Memory B cell (primary cell): Measurements from ENCODE around the gene ZFR.
"Not testable (repeated sequence)": the region's sequence is repeated elsewhere in the genome, so short reads cannot be mapped to it uniquely, and the experiment has no call there.

Source experiments
- ATAC-seq: fragments of 150-1000 bp; cut with Tn5 transposase; 2 replicates; pipeline ENCODE4 v1.10.0; 2021; ENCODE audit warnings: low read depth, mild to moderate bottlenecking, moderate library complexity
- DNase-seq, 2 donors: peaks; one replicate each; pipeline ENCODE4 v3.0.0; 2022; ENCODE audit warnings: low spot score in 2 of 2
- H3K27ac Mint-ChIP-seq: one replicate; pipeline ENCODE4 v1.8.0; 2022; ENCODE audit warnings: mild to moderate bottlenecking, moderate library complexity, mixed read lengths
- H3K27me3 Mint-ChIP-seq: one replicate; pipeline ENCODE4 v1.8.0; 2022; ENCODE audit warnings: mixed read lengths
- H3K36me3 Mint-ChIP-seq: one replicate; pipeline ENCODE4 v1.8.0; 2022; ENCODE audit warnings: mild to moderate bottlenecking, mixed read lengths
- H3K4me1 Mint-ChIP-seq: one replicate; pipeline ENCODE4 v1.8.0; 2022; ENCODE audit warnings: mixed read lengths
- H3K4me3 Mint-ChIP-seq: one replicate; pipeline ENCODE4 v1.8.0; 2022; ENCODE audit warnings: mild to moderate bottlenecking, moderate library complexity, mixed read lengths
- H3K9me3 Mint-ChIP-seq: one replicate; pipeline ENCODE4 v1.8.0; 2022; ENCODE audit warnings: mixed read lengths

ZFR gene

GRCh38 chr5:32325062-32325461, 119.5 kb downstream of the ZFR start:
- no peak for DNase-seq
- peaks cover 3% of the 10 kb centered on the region for H3K4me1 Mint-ChIP-seq
- H3K27ac Mint-ChIP-seq, result no peak overlapping the region
- ATAC-seq, result no peak
- H3K36me3 Mint-ChIP-seq, result peaks cover 4% of the 10 kb centered on the region
- H3K27me3 Mint-ChIP-seq, result no peaks in the 10 kb centered on the region
- H3K4me3 Mint-ChIP-seq, result no peak overlapping the region
- H3K9me3 Mint-ChIP-seq, result peaks cover 5% of the 10 kb centered on the region

GRCh38 chr5:32323741-32324140, 120.8 kb downstream of the ZFR start:
- Mint-ChIP-seq H3K9me3 (peaks cover 5% of the 10 kb centered on the region), H3K36me3 (peaks cover 4% of the 10 kb centered on the region), H3K4me1 (no peaks in the 10 kb centered on the region), H3K4me3 (no peak overlapping the region), H3K27ac (no peak overlapping the region), H3K27me3 (no peaks in the 10 kb centered on the region)
- DNase-seq, result no peak
- no peak for ATAC-seq

GRCh38 chr5:32322882-32323281, 121.7 kb downstream of the ZFR start:
- Mint-ChIP-seq H3K27me3 (no peaks in the 10 kb centered on the region), H3K9me3 (peaks cover 5% of the 10 kb centered on the region), H3K36me3 (peaks cover 4% of the 10 kb centered on the region), H3K4me3 (no peak overlapping the region), H3K4me1 (no peaks in the 10 kb centered on the region), H3K27ac (no peak overlapping the region)
- no peak for ATAC-seq
- DNase-seq, result no peak

- not testable (repeated sequence) for H3K4me1 Mint-ChIP-seq, H3K27me3 Mint-ChIP-seq, DNase-seq, H3K4me3 Mint-ChIP-seq, H3K27ac Mint-ChIP-seq, H3K9me3 Mint-ChIP-seq, H3K36me3 Mint-ChIP-seq
- ATAC-seq, result peak; percentile 65
Observed at GRCh38 chr5:32321787-32322186, 122.8 kb downstream of the ZFR start.

GRCh38 chr5:32320576-32320975, 124.0 kb downstream of the ZFR start:
- no peak overlapping the region for H3K4me3 Mint-ChIP-seq
- no peak overlapping the region for H3K27ac Mint-ChIP-seq
- H3K27me3 Mint-ChIP-seq, result no peaks in the 10 kb centered on the region
- no peaks in the 10 kb centered on the region for H3K4me1 Mint-ChIP-seq
- ATAC-seq (no peak), DNase-seq (no peak)
- H3K36me3 Mint-ChIP-seq, result peaks cover 4% of the 10 kb centered on the region
- peaks cover 5% of the 10 kb centered on the region for H3K9me3 Mint-ChIP-seq

- H3K36me3 Mint-ChIP-seq, result peaks cover 4% of the 10 kb centered on the region
- no peak overlapping the region for H3K27ac Mint-ChIP-seq
- no peaks in the 10 kb centered on the region for H3K27me3 Mint-ChIP-seq
Observed at GRCh38 chr5:32319926-32320543, 124.5 kb downstream of the ZFR start.

GRCh38 chr5:32319392-32319791, 125.1 kb downstream of the ZFR start:
- H3K4me1 Mint-ChIP-seq, result no peaks in the 10 kb centered on the region
- no peaks in the 10 kb centered on the region for H3K27me3 Mint-ChIP-seq
- H3K27ac Mint-ChIP-seq, result no peak overlapping the region
- peaks cover 4% of the 10 kb centered on the region for H3K36me3 Mint-ChIP-seq
- DNase-seq (no peak), ATAC-seq (no peak)
- H3K9me3 Mint-ChIP-seq, result peaks cover 5% of the 10 kb centered on the region
- no peak overlapping the region for H3K4me3 Mint-ChIP-seq

More at GRCh38 chr5:32319926-32320543, 124.5 kb downstream of the ZFR start:
- ATAC-seq, result no peak
- H3K9me3 Mint-ChIP-seq, result peaks cover 5% of the 10 kb centered on the region
- H3K4me1 Mint-ChIP-seq, result no peaks in the 10 kb centered on the region
- DNase-seq, result no peak
- H3K4me3 Mint-ChIP-seq, result no peak overlapping the region

GRCh38 chr5:32317041-32317440, 127.5 kb downstream of the ZFR start:
- ATAC-seq (no peak), DNase-seq (no peak)
- Mint-ChIP-seq H3K9me3 (peaks cover 5% of the 10 kb centered on the region), H3K27me3 (no peaks in the 10 kb centered on the region), H3K4me1 (peaks cover under 1% of the 10 kb centered on the region), H3K36me3 (peaks cover 4% of the 10 kb centered on the region), H3K4me3 (no peak overlapping the region), H3K27ac (no peak overlapping the region)

GRCh38 chr5:32315221-32316014, 129.1 kb downstream of the ZFR start:
- ATAC-seq, result no peak
- H3K4me1 Mint-ChIP-seq, result peaks cover 8% of the 10 kb centered on the region
- no peak for DNase-seq
- H3K27ac Mint-ChIP-seq, result no peak overlapping the region
- peaks cover under 1% of the 10 kb centered on the region for H3K36me3 Mint-ChIP-seq
- H3K27me3 Mint-ChIP-seq, result no peaks in the 10 kb centered on the region
- no peak overlapping the region for H3K4me3 Mint-ChIP-seq
- H3K9me3 Mint-ChIP-seq, result no peaks in the 10 kb centered on the region

- H3K27me3 Mint-ChIP-seq, result no peaks in the 10 kb centered on the region
- H3K27ac Mint-ChIP-seq, result no peak overlapping the region
- H3K36me3 Mint-ChIP-seq, result peaks cover 4% of the 10 kb centered on the region
- H3K4me1 Mint-ChIP-seq, result peaks cover 15% of the 10 kb centered on the region
- H3K9me3 Mint-ChIP-seq, result no peaks in the 10 kb centered on the region
- DNase-seq, result no peak
- no peak for ATAC-seq
- H3K4me3 Mint-ChIP-seq, result peak overlapping the region; percentile 52
Observed at GRCh38 chr5:32314658-32315057, 129.9 kb downstream of the ZFR start.

- H3K9me3 Mint-ChIP-seq, H3K36me3 Mint-ChIP-seq, H3K27me3 Mint-ChIP-seq, H3K27ac Mint-ChIP-seq, ATAC-seq, DNase-seq: not testable (repeated sequence)
- H3K4me1 Mint-ChIP-seq, result peaks cover 21% of the 10 kb centered on the region
- H3K4me3 Mint-ChIP-seq, result peak overlapping the region; percentile 52
Observed at GRCh38 chr5:32314152-32314488, 130.4 kb downstream of the ZFR start.

GRCh38 chr5:32312595-32313332, 131.8 kb downstream of the ZFR start, which contains the start of gene MTMR12:
MTMR12 (minus strand) TSS chr5:32312939; CDS start chr5:32312838, 101 bp downstream.
- Mint-ChIP-seq H3K9me3 (no peaks in the 10 kb centered on the region), H3K27me3 (no peaks in the 10 kb centered on the region), H3K4me1 (peaks cover 26% of the 10 kb centered on the region), H3K4me3 (peak within 1 kb of the TSS; percentile 90), H3K36me3 (peaks cover 8% of the 10 kb centered on the region), H3K27ac (peak within 1 kb of the TSS; percentile 93)
- ATAC-seq (peak; percentile 84), DNase-seq (peak; percentile 99 to 100)

GRCh38 chr5:32312197-32312594, 132.3 kb downstream of the ZFR start:
- H3K27ac Mint-ChIP-seq, result peak overlapping the region; percentile 93
- peak in 1 of 2 donors; percentile 42 for DNase-seq

More at GRCh38 chr5:32312197-32312594, 132.3 kb downstream of the ZFR start:
- H3K9me3 Mint-ChIP-seq, result no peaks in the 10 kb centered on the region
- ATAC-seq, result peak; percentile 18
- peak overlapping the region; percentile 90 for H3K4me3 Mint-ChIP-seq
- no peaks in the 10 kb centered on the region for H3K27me3 Mint-ChIP-seq
- peaks cover 26% of the 10 kb centered on the region for H3K4me1 Mint-ChIP-seq
- H3K36me3 Mint-ChIP-seq, result peaks cover 8% of the 10 kb centered on the region
